Activated gamma-delta T cell treated with anti-CD3 and anti-CD28 coated beads, Interleukin-2, amount 50 U/mL, for 16 hours (primary cell): ENCODE measurements around the gene COL4A3.

Source experiments
- DNase-seq: peaks from one replicate; pipeline ENCODE4 v3.0.0-alpha.2; 2020; ENCODE audit warnings: low read depth

The COL4A3 gene

DNA sequence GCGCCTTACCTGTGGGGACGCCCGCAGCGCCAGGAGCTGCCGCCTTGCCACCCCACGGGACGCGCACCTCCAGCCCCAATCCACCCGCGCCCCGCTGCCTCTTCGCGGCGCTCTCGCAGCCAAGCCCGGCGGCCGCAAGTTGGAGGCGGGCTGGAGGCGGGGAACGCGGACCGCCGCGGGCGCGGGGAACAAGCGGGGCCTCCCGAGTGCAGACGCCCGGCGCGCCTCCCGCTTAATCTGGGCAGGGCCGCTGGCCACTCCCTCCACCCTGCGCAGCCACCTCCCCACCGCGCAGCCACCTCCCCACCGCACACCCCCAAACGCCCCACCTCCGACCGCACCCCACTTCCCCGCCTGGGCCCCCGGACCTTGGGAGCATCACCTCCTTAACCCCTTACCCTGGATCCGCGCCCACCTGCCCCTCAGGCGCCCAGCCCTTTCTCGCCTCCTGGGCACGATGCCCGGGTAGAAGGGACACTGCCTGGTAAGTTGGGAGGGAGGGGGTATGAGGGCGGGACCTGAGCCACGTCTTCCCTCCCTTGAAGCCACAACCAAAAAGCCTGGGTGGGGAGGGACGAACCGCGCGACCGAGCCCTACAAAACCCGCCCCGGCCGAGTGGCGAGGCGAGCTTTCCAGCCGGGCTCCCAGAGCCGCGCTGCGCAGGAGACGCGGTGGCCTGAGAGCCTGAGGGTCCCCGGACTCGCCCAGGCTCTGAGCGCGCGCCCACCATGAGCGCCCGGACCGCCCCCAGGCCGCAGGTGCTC is at the start of gene COL4A3, which contains the start of gene COL4A4:
Gene COL4A3 (plus strand): TSS at position 627 of the 765 bp plus-strand sequence. CDS start 103 bp downstream, at position 730.
Gene COL4A4 (minus strand): TSS at position 208 of the 765 bp plus-strand sequence. CDS start 16,722 bp downstream, outside the sequence.
- no peak for DNase-seq

DNA sequence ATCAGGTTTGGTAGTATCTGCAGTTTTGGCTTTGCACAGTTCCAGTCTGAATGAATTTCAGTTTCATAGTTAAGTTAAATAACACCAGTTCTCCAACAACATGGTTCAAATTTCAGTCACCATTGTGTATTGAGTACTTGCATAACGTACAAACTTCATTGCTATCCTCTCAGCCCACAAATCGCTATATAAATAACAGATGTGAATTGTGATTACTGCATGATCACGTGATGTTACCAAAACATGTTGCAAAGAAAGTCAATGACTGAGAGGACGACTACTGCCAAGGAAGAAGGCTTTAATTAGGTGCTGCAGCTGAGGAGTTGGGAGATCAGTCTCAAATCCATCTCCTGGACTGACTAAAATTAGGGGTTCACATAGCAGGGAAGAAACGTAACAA is 48.7 kb upstream of the COL4A3 start:
- no peak for DNase-seq

DNA sequence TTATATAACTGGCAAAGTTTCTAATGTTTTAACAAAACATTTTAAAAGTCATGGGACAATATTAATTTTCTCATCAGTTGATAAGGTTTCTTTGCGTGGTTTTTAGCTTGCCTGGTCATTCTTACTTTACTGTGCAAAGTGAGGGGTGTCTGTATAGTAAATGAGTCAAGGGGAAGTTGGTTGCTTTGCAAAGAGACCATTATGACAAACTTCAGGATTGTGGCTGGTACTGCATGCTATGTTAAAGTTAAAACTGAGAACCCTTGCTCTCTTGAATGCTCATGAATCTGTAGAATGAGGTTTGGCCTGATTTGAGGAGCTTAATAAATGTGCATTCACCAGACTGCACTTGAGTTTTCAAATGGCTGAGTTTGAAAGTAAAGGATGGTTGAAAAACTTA is 47.4 kb upstream of the COL4A3 start:
- DNase-seq: no peak

DNA sequence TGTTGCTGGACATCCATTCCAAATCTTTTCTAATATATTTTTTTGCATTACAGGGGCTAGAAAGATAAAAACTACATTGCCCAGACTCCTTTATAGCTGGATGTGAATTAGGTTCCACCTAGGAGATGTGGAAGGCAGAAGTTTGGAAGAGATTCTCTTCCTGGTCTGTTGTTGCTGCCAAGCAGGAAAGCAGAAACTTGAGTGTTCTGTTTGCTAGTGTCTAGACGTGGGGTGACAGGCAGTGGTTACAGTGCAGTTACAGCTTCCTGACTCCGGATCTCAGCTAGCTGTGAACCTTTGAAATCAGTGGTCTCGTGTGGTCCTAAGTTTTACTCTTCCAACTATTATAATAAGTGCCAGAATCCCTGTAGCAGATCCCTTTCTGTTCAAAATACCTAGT is 46.6 kb upstream of the COL4A3 start:
- no peak for DNase-seq

DNA sequence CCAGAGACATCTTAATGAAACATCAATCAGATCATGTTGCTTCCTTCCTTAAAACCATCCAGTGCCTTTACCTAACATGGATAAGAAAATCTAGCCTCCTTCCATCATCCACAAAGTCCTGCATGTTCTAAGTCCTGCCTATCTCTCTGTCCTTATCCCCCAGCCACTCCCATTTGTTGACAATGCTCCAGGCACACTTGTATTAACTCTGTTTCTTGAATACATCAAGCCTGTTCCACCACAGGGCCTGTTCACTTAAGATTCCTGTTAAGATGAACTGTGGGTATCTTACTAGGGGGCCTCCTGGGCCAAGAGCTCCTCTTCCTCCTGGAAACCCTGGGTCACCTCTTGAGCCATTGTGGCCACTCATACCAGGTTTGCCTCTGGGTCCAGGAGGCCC is 46.1 kb upstream of the COL4A3 start:
- no peak for DNase-seq

DNA sequence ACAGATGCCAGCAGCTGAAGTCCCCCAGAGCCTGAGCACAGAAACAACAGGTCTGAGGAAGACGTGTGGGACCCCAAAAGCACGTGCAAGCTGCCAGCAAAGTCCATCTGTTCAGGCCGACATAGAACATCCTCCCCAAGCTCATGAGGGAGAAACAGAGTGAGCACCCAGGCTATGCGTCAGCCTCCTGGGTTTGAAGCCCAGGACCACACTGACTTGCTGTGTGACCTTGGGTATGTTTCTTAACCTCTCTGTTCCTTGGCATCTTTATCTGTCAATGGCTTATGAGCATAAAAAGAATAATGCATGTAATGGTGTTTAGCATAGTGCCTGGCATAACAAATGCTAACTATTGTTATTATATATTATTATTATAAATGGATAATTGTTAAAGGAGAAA is 40.7 kb upstream of the COL4A3 start:
- no peak for DNase-seq

DNA sequence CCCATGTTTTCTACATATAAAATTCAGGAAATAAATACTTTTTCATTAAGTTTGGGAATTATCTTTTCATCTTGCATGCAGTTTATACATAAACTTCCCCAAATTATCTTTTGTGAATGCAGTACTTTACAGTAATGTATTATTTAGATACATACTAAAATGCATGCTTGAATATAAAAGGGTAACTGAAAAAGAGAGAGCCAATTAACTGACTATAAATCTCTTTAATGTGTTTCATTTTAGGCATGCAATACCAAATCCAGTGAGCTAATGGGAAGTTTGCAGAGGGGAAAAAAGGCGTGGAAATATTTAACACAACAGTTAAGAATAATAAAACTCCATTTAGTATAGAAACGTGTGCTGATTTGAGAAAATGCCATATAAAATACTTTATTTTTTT is 39.6 kb upstream of the COL4A3 start:
- DNase-seq: no peak

DNA sequence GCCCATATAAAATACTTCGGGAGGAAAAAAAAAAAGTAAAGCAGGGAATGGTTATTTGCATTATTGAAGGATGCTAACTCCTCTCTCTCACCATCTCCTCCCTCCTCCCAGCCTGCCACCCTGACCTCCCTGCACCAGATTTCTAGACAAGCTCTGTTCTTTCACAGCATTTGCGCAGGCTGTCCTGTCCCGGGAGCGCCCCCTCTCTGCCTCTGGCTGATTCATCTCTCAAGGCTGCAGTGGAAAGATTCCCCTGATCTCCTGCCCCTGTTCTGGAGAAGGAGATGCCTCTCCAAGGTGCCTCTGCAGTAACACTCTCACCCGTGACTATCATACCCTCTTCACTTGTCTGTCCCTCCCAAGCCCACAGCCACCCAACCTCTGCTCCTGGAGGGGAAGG is 38.9 kb upstream of the COL4A3 start:
- no peak for DNase-seq

DNA sequence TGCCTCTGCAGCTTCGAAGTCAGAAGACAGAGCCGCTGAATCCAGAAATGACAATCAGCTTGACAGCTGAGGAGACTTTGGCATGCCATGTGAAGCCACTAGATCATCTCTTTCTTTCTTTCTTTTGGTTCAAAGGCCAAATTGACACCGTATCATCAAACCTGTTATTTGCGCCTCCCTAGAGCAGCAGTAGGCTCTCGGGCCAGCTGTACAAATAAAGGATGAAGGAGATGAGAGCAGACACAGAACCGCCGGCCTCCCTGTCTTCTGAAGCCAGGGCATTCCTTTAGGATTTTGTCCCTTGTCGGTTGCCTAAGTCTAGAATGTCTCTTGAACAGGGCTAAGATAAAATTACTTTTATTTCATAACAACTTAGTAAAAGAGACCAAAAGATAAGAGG is 37.2 kb upstream of the COL4A3 start:
- no peak for DNase-seq

DNA sequence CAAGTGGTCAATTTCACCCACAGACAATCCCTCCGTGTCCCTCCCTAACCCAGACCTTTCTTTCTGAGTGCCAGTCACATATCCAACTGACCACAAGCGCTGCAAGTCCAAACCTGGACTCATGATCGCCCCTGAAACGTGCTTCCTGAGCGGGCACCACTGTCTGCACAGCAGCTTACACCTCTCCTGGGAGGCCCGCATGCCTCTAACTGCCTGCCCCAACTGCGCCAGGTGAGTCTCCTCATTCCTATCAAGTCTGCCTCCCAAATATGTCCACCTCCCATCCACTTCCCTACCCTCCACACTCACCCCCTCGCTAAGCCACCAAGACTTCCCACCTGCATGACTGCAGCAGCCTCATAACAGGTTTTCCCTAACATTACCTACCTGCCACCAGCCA is 33.8 kb upstream of the COL4A3 start:
- no peak for DNase-seq

DNA sequence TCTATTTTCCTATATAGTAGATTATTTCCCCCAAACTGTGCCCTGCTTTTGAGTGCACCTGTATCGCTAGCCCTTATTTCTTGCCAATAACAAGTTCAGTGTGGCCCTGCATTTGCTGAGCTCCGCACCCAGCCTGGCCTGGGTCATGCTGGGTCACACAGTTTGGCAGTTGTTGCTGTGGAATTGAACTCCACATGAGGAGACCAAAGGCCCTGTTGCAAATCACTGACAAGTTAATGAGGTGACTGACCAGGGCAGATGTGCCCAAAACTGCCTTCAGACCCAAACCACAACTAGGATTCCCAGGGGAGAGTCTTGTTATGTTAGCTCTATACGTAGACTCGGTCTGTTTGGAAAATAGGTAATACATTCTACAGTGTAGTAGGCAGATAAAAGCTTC is 31.4 kb upstream of the COL4A3 start:
- no peak for DNase-seq

DNA sequence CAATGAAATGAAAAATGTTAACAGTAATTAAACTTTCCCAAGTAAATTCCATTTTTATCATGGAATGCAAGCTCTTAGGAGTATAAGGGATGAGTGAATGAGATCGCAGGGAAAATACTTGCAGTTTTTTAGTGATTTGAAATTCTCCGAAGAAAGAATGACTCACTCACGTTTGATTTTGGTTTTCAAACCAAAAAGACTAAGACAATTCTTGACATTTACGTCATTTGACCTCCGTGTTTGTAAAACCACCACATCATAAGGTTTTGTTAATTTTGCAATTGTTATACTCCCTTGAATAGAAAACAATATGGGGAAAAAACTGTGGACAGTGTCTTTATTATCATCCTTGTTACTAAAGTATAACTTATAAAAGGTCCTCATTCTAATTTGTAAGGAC is 29.8 kb upstream of the COL4A3 start:
- no peak for DNase-seq

DNA sequence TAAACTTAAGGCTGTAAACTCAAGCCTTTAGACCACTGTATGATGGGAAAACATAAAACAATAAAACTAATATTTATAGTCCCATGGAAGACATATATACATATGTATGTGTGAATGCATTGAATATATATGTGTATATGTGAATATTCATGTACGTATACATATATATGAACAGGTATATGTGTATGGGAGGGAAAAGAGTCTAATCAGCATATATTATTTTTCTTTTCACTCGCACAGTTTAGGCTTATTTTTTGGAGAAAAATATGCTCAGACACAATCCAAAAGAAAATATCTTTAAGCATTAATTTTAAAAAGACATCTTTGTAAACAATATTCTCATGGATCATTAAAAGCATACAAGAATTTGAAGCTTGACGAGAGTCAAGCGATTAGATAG is 23.1 kb upstream of the COL4A3 start:
- no peak for DNase-seq

DNA sequence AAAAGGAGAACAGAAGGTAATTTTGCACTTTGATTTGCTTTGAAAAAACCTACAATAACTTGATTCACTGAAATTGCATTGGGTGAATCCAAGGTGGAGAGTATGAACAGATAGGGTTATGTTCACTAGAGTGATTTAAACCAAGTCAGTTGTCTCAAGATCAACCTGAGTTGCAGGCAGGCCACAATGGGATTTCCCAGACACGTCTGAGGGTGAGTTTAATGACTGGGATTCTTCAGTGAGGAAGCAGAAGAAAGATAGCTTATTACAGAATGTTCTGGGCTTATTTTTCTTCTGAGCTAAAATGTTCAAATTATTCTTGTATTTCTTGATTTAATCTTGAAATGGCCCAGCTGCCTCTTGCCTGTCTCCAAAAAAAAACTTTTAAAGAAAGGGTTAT is 20.5 kb upstream of the COL4A3 start:
- no peak for DNase-seq

DNA sequence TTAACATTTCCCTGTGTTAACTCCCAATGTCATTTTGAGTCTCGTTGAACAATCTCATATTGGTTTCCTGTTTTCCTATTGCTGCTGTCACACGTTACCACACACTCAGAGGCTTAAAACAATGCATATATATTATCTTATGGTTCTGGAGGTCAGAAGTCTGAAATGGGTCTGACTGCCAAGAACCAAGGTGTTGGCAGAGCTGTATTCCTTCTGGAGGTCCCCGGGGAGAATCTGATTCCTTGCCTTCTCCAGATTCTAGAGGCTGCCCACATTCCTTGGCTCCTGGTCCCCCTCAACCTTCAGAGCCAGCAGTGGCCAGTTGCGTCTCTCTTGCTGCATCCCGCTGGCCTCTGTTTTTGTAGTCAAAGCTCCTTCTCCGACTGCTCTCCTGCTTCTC is 18.0 kb upstream of the COL4A3 start:
- DNase-seq: no peak

DNA sequence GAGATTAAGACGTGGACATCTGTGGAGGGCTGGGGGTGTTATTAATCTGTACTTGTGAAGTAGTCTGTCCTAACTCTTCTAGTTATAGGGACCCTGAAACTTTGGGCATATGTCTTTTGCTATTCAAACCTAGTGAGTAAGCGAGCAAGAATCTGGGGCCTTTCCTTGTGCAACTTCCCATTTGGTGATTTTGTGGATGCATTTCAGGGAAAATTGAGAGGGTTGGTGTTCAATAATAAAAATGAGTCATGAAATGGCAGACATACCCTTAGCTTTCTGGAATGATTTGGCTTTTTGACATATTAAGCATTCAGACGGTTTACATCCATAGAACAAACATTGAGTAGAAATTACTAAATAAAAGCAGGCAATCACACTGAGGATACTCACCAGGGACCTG is 17.4 kb upstream of the COL4A3 start:
- no peak for DNase-seq

DNA sequence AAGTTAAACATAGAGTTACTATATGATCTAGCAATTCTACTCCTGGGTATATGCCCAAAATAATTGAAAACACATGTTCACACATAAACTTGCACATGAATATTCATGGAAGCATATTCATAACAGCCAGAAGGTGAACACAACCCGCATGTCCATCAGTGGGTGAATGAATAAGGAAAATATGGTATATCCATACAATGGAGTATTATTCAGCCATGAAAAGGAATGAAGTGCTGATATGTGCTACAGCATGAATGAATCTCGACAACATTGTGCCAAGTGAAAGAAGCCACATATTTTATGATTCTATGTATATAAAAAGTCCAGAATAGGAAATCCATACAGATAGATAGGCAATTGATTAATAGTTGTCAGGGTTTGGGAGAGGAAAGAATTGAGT is 16.3 kb upstream of the COL4A3 start:
- DNase-seq: no peak

DNA sequence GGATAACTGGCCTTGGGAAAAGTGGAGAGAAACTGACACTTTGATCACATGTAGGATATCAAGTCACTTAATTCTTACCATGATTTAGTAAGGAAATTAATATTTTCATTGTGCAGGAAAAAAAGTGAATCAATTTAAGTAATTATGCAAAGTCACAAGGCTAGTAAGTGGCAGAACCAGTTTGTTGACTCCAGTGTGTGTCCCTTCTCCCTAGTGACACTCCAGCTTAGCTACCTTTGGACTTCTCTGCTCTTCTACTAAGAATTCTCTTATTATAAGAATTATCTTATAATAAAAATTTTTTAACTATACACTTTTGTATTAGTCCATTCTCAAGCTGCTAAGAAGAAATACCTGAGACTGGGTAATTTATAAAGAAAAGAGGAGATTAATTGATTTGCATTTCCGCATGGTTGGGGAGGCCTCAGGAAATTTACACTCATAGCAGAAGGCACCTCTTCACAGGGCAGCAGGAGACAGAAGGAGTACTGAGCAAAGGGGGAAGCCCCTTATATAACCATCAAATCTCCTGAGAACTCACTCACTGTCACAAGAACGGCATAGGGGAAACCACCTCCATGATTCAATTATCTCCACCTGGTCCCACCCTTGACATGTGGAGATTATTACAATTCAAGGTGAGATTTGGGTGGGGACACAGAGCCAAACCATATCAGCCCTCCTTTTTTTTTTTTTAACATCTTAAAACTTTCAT is 14.0 kb upstream of the COL4A3 start:
- no peak for DNase-seq

DNA sequence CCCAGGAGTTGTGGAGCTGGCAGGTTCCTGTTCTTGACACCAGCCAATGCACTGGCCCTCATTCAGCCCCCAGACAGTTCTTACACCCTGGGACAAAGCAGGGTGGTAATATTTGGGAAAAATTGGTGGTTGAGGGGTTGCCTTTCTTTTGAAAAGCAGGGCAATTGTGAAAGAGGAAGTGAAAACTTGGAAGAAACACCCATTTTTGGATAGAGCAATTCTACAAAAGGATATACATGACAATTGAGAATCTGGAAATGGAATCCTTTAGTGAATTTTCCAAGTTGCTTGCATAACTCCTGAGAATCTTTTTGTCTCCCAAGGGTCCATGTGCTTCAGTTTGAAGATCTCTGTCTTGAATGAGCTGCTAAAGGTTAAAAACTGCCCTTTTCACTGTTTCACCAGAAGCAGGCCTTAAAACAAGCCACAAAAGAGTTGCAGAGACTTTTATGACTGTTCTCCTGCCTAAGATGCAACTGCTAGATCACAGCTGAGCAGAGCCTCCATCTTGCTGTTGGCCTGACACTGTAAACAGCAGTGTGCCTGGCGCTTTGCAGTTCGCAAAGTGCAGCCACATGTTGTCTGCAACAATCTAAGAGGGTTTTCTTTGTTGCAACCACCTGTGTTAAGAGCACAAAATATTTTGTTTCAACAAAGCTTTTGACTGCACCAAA is 12.2 kb upstream of the COL4A3 start:
- DNase-seq: no peak

DNA sequence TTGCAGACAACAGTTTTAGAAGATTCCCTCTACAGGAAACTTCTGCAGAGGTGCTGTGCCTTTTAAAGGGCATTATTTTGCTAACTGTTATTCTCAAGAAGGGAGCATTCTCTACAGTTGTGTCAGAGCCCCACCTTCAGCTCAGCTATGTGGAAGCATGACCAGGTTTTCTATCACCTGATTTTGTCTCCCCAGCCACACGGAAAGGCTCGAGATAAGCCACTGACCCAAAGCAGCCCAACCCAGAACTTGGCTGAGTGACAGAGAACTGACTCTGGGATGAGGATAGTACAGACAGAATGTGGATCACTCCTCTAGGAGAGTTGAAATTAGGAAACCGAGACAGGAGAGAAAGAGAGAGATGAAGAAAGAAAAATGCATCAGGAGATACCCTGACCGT is 11.1 kb upstream of the COL4A3 start:
- DNase-seq: no peak

DNA sequence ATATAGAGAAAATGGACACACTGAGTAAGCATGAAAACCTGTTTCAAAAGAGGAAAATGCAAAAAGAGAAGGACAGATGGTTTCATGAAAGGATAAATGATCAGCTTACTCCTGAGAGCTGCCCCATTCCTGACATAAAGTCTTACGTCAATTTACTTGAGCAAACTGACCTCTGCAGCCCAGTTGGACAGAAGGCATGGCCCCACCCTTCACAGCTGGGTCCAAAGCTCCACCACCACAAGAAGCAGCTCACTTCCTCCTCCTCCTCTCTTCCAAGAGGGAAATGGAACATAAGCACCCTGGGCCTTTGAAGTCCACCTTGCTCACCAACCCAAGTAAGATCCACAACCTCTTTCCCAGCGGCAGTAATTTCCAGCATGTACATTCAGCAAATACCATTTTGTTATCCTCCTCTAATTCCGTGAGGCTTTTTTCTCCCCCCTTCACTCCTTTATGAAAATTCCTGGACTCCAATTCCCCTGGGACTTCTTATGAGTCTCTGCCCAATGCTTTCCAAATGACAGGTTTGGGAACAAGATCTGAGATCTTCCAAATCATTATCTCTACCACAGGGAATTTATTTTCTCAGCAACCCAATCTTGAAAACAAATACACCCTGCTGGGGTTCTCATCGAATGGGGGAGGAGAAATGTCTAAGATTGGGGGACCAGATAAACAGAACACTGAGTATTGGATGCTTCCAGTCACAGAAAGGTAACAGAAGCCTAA is 10.5 kb upstream of the COL4A3 start:
- no peak for DNase-seq

DNA sequence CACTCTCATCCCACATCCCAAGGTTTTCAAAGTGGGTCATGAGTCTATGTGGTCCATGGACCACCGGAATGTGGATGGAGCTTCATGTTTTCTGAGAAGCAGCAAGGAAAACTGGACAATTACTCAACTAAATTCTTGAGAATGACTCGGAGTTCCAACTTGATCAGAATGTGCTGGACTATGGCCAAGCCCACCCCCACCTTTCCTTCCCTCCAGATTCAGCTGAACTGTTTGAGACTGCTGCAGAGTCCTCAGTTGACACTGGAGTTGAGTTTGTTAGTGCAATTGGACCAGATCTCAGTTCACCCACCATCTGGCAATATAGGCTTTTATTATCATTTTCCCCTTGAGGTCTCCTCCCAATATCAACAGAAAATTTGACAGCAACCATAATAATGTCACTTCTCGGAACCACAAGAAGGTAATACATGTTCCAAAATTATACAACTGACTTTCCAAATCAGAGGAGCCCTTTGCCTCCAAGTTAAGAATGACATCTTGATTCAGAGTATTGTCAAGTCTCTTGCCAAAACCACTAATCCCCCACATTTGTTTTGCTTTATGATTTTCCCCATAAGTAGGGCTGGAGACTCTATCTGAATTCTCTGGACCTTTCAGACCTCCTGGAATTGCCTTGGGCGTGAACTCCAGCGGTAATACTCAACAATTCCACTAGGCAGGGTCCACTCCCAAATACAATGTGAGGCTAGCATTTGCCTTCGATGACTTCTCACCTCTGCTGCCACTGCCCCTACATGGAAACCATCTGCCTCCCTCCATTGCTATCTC is 9.2 kb upstream of the COL4A3 start:
- no peak for DNase-seq
